HepG2 (cell line): Measurements from ENCODE around the gene GRIK1. TPM values are rescaled to one million over a fixed set of nuclear protein-coding genes. Genes with fewer than 3 reads are reported as not detected.

Experiments used
- FOXA3 ChIP-seq: IDR thresholded peaks from 2 replicates; pipeline ENCODE4 v1.6.1; 2016; ENCODE audit warnings: missing genetic modification reagents, missing compliant biosample characterization
- GZF1 ChIP-seq: sonication (generic); formaldehyde crosslinking; IDR thresholded peaks from 2 replicates; pipeline ENCODE4 v1.5.1; 2020; ENCODE audit warnings: mild to moderate bottlenecking, missing genetic modification reagents
- SKI ChIP-seq: fragments of 450-650 bp; IDR thresholded peaks from one replicate; pipeline ENCODE4 v1.6.1; 2018; ENCODE audit warnings: mild to moderate bottlenecking; ENCODE audit not compliant: partially characterized antibody
- polyA plus RNA-seq, 8 experiments: library from polyadenylated mRNA; depleted of rRNA in 3 of 8; stranded (reverse) in 7 of 8; unstranded in 1 of 8; fragments of >200 nt; fragmentation: Illumina TruSeq in 4 of 8; extraction: Trizol in 4 of 8; gene quantifications; 2 replicates each; pipeline versions ENCODE4 v1.2.1 to v1.2.3, GENCODE V29; 2011 to 2016; ENCODE audit warnings: low read depth in 4 of 8, missing spikeins in 1 of 8, mixed read lengths in 1 of 8; ENCODE audit not compliant: insufficient read depth in 1 of 8
- total RNA-seq, 5 experiments: library from RNA; depleted of rRNA; stranded (reverse); fragments of >200 nt; fragmentation: Illumina TruSeq; extraction: Trizol; gene quantifications; 2 replicates each; pipeline ENCODE4 v1.2.3, GENCODE V29; 2016; ENCODE audit warnings: low read depth in 1 of 5
- TF ChIP-seq, protein P1 (sequence below): sonication (generic); formaldehyde crosslinking; conservative IDR thresholded peaks from 2 replicates; pipeline ENCODE4 v1.4.0; 2020; ENCODE audit warnings: mild to moderate bottlenecking, missing genetic modification reagents, moderate library complexity
- TF ChIP-seq, protein P2 (sequence below): sonication (generic); formaldehyde crosslinking; IDR thresholded peaks from 2 replicates; pipeline ENCODE4 v1.4.0; 2020; ENCODE audit warnings: mild to moderate bottlenecking, missing genetic modification reagents, borderline replicate concordance

Gene GRIK1
- total and polyA plus RNA-seq, 2 of the 13 experiments (the other 11 are each of a cell fraction or from before 2014, with no cell fraction given) = not detected

DNA sequence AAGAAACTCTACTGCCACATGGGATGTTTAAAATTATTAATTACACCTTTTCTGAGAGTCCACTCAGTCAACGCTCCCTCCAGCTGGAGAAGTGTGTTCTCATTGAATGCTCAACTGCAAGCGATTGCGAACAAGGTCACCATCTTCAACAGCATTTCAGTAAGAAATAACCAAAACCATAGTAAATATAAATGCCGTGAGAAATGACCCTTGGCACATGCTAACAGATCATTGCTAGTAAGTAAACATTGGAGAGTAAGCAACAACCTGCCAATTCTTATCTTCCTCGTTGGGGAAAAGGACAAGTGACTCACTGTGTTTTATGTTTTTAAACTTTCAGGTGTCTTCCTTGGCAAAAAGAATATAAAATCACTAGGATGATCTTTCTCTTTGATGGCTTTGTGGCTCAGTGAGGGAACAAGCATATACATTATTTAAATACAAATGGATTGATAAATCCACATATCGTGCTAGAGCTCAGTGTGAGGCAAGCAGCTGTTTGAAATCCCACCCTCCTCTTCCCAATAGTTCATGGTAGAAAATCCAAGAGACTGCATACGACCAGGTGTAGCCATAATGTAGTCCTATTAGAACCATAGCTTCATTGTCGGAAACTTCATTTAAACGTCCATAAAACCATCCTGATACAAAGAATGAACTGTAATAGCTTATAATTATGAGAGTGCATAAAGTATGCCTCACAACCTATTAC is 214.6 kb downstream of the GRIK1 start (continued):
- TF ChIP-seq, protein P1, sequence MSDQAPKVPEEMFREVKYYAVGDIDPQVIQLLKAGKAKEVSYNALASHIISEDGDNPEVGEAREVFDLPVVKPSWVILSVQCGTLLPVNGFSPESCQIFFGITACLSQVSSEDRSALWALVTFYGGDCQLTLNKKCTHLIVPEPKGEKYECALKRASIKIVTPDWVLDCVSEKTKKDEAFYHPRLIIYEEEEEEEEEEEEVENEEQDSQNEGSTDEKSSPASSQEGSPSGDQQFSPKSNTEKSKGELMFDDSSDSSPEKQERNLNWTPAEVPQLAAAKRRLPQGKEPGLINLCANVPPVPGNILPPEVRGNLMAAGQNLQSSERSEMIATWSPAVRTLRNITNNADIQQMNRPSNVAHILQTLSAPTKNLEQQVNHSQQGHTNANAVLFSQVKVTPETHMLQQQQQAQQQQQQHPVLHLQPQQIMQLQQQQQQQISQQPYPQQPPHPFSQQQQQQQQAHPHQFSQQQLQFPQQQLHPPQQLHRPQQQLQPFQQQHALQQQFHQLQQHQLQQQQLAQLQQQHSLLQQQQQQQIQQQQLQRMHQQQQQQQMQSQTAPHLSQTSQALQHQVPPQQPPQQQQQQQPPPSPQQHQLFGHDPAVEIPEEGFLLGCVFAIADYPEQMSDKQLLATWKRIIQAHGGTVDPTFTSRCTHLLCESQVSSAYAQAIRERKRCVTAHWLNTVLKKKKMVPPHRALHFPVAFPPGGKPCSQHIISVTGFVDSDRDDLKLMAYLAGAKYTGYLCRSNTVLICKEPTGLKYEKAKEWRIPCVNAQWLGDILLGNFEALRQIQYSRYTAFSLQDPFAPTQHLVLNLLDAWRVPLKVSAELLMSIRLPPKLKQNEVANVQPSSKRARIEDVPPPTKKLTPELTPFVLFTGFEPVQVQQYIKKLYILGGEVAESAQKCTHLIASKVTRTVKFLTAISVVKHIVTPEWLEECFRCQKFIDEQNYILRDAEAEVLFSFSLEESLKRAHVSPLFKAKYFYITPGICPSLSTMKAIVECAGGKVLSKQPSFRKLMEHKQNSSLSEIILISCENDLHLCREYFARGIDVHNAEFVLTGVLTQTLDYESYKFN (CRISPR knock-in tag) = peak; percentile 44
- TF ChIP-seq, protein P2, sequence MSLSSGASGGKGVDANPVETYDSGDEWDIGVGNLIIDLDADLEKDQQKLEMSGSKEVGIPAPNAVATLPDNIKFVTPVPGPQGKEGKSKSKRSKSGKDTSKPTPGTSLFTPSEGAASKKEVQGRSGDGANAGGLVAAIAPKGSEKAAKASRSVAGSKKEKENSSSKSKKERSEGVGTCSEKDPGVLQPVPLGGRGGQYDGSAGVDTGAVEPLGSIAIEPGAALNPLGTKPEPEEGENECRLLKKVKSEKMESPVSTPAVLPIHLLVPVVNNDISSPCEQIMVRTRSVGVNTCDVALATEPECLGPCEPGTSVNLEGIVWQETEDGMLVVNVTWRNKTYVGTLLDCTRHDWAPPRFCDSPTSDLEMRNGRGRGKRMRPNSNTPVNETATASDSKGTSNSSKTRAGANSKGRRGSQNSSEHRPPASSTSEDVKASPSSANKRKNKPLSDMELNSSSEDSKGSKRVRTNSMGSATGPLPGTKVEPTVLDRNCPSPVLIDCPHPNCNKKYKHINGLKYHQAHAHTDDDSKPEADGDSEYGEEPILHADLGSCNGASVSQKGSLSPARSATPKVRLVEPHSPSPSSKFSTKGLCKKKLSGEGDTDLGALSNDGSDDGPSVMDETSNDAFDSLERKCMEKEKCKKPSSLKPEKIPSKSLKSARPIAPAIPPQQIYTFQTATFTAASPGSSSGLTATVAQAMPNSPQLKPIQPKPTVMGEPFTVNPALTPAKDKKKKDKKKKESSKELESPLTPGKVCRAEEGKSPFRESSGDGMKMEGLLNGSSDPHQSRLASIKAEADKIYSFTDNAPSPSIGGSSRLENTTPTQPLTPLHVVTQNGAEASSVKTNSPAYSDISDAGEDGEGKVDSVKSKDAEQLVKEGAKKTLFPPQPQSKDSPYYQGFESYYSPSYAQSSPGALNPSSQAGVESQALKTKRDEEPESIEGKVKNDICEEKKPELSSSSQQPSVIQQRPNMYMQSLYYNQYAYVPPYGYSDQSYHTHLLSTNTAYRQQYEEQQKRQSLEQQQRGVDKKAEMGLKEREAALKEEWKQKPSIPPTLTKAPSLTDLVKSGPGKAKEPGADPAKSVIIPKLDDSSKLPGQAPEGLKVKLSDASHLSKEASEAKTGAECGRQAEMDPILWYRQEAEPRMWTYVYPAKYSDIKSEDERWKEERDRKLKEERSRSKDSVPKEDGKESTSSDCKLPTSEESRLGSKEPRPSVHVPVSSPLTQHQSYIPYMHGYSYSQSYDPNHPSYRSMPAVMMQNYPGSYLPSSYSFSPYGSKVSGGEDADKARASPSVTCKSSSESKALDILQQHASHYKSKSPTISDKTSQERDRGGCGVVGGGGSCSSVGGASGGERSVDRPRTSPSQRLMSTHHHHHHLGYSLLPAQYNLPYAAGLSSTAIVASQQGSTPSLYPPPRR (CRISPR knock-in tag) = peak; percentile 81
- TF ChIP-seq GZF1 (CRISPR knock-in tag) (no peak), FOXA3 (CRISPR knock-in tag) (peak; percentile 81), SKI (no peak)
- TF ChIP-seq, all 625 proteins: peak for 29
